IPS-15b (cell line): ENCODE results near the gene RAB6B.

ENCODE experiments used
- H3K27me3 ChIP-seq: one replicate; pipeline ENCODE4 v1.6.1; 2013; ENCODE audit warnings: low read length; ENCODE audit not compliant: control insufficient read depth, insufficient read depth
- H3K36me3 ChIP-seq: one replicate; pipeline ENCODE4 v1.6.1; 2013; ENCODE audit warnings: low read length; ENCODE audit not compliant: control insufficient read depth, insufficient read depth
- H3K4me1 ChIP-seq: one replicate; pipeline ENCODE4 v1.6.1; 2013; ENCODE audit warnings: mild to moderate bottlenecking, low read length; ENCODE audit not compliant: control insufficient read depth, insufficient read depth
- H3K4me3 ChIP-seq: one replicate; pipeline ENCODE4 v1.5.1; 2013; ENCODE audit warnings: low read depth, low read length
- H3K9ac ChIP-seq: one replicate; pipeline ENCODE4 v1.6.1; 2013; ENCODE audit warnings: low read depth, mild to moderate bottlenecking, low read length
- H3K9me3 ChIP-seq: one replicate; pipeline ENCODE4 v1.6.1; 2013; ENCODE audit warnings: mild to moderate bottlenecking, low read length; ENCODE audit not compliant: control insufficient read depth, insufficient read depth

Gene RAB6B

DNA sequence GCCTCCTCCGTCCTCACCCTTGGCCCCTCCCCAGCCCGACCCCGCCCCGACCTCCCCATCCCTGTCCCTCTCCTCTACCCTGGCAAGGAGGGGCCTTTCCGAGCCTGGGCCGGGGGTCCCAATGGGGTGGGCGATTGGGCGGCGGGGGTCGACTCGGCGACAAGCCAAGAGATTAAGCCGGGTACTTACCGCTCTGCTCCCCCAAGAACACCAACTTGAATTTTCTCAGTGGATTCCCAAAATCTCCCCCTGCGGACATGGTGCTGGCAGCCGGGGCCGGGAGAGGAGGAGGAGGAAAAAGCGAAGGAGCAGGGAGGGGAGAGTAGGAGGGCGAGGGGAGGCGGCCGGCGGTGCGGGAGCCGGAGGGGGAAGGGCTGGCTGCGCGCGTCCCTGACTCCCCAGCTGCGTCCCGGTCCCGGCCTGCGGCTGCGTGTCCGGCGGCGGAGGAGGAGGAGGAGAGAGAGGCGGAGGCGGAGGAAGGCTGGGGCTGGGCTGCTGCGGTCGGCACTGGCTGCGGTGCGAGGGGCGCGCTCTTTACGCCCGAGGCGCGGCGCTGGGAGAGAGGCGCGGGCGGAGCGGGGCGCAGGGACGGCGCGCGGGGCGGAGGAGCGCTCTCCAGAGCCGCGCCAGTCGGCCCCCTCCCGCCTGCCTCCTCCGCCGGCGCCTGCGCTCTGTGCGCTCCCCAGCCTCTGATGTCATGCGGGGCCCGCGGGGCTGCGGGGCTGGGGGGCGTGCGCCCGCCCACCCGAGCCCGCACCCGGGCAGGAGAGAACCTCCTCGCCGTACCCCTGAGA, at the start of gene RAB6B:
RAB6B (minus strand) TSS at position 675 of the 794 bp plus-strand sequence; CDS start at position 259, 416 bp downstream.
- Histone ChIP-seq H3K4me3 (peak within 1 kb of the TSS; percentile 77), H3K27me3 (peaks cover 25% of the 10 kb centered on the region), H3K36me3 (no peaks in the 10 kb centered on the region), H3K9ac (peak within 1 kb of the TSS; percentile 70), H3K4me1 (peaks cover 8% of the 10 kb centered on the region), H3K9me3 (no peaks in the 10 kb centered on the region)

- Histone ChIP-seq H3K4me3 (no peak overlapping the region), H3K36me3 (no peaks in the 10 kb centered on the region), H3K9me3 (no peaks in the 10 kb centered on the region), H3K27me3 (no peaks in the 10 kb centered on the region), H3K9ac (no peak overlapping the region), H3K4me1 (peaks cover 9% of the 10 kb centered on the region)
Measured at GRCh38 chr3:133944641-133945380, 49.1 kb upstream of the RAB6B start.

DNA sequence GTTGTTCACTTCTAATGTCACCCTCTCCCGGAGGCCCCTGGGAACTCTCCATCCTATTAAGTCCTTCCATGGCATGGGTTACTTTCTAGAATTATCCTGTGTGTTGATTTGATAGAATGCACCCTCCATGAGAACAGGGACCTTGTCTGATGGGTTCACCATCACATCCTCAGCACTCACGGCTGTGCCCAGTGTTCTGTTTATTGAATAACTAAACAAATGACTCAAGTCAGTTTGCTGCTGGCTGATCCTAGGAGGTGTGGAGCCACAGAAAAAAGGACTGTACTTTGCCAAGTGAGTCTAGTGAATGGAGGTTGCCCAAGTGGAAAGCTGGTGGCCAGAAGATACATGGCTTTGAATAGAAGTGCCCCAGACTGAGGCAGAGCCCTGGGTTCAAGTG, 48.5 kb upstream of the RAB6B start:
- Histone ChIP-seq H3K4me3 (no peak overlapping the region), H3K27me3 (no peaks in the 10 kb centered on the region), H3K36me3 (no peaks in the 10 kb centered on the region), H3K9me3 (no peaks in the 10 kb centered on the region), H3K9ac (no peak overlapping the region), H3K4me1 (peaks cover 8% of the 10 kb centered on the region)

DNA sequence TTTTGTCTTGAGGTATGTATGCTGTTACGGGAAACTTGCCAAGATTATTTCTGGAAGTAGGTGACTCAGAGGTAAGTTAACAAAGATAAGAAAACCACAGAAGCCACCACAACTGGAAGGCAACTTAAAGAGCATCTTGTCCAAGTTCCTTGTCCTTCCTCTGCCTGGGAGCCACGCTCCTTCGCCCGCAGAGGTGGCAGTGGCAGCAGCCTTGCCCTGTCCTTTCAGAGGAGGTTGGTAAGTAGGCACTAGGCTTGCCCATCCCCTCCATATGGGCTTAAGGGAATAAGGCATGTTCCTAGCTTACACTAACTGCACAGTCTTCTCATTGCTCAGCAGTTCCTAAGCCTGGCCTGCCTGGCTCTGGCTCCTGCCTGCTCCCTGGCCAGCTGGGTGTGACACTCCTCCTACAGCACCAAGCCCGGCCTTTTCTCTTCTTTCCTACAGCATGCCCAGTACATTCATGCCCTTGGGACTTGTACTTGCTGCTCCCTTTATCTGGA, 48.0 kb upstream of the RAB6B start:
- Histone ChIP-seq H3K9ac (no peak overlapping the region), H3K27me3 (no peaks in the 10 kb centered on the region), H3K9me3 (no peaks in the 10 kb centered on the region), H3K4me1 (peaks cover 5% of the 10 kb centered on the region), H3K36me3 (no peaks in the 10 kb centered on the region), H3K4me3 (no peak overlapping the region)

- Histone ChIP-seq H3K36me3 (no peaks in the 10 kb centered on the region), H3K27me3 (no peaks in the 10 kb centered on the region), H3K9me3 (no peaks in the 10 kb centered on the region), H3K4me1 (peaks cover 5% of the 10 kb centered on the region), H3K9ac (no peak overlapping the region), H3K4me3 (no peak overlapping the region)
Measured at GRCh38 chr3:133943031-133943535, 47.4 kb upstream of the RAB6B start.

DNA sequence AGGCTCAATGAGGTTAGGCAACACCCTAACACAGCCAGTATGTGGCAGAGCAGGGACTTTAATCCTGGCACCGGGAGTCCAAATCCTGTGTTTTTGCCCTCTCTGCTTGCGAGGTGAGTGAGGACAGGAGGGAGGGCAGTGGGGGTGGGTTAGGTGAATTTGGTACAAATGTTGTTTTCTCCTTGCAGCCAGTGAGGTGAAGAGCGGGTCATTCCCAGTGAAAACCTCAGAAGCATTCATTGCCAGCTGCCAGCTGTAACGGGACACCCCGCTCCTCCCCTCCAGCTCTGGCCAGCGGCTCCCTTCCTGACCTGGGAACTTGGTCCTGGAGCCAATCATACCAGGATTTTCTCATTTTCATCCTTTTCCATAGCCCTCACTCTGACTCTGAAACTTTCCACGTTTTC, 45.7 kb upstream of the RAB6B start:
- H3K27me3 ChIP-seq, result no peaks in the 10 kb centered on the region
- no peaks in the 10 kb centered on the region for H3K36me3 ChIP-seq
- H3K4me1 ChIP-seq, result peaks cover 5% of the 10 kb centered on the region
- no peaks in the 10 kb centered on the region for H3K9me3 ChIP-seq
- H3K9ac ChIP-seq, result no peak overlapping the region
- H3K4me3 ChIP-seq, result no peak overlapping the region

DNA sequence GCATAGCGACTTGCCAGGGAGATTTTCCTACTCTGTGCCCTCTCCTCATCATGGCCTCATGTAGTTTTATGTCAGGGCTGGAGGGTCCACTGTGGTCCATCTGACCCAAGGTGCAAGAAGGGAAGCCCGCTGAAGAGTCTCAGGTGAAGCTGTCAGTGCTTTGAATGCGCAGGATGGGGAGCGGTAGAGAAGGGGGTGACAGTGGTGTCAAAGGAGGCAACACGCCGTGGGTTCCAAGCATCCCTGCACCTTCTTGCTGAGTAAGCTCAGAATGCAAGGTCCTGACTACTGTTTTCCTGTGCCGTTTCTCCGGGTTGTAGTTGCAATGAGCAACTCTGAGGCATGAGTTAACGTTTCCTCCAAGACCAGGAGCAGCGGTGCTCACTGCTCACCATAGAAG, 44.9 kb upstream of the RAB6B start:
- Histone ChIP-seq H3K27me3 (no peaks in the 10 kb centered on the region), H3K9me3 (no peaks in the 10 kb centered on the region), H3K9ac (no peak overlapping the region), H3K4me1 (peaks cover 5% of the 10 kb centered on the region), H3K4me3 (no peak overlapping the region), H3K36me3 (no peaks in the 10 kb centered on the region)

DNA sequence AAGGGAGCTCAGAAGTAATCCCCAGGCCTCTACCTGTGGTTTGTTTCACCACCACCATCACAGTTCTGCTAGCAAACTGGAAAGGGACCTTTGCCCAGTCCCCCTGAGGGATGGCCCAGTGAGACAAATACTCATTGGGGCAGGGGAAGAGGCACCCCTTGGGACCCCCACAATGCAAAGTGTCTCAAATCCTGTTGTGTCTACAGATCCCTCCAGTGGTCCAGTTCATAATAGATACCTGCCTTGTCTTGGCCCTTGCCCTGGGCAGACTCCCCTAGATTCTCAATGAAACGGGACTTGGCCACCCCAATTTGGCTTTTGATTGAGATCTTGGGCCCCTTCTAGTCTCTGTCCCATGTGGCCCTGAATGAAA, 43.8 kb upstream of the RAB6B start:
- no peak overlapping the region for H3K9ac ChIP-seq
- H3K4me3 ChIP-seq, result no peak overlapping the region
- no peaks in the 10 kb centered on the region for H3K9me3 ChIP-seq
- H3K4me1 ChIP-seq, result peaks cover 5% of the 10 kb centered on the region
- no peaks in the 10 kb centered on the region for H3K36me3 ChIP-seq
- H3K27me3 ChIP-seq, result no peaks in the 10 kb centered on the region

- H3K4me3 ChIP-seq, result no peak overlapping the region
- H3K4me1 ChIP-seq, result peaks cover 5% of the 10 kb centered on the region
- no peaks in the 10 kb centered on the region for H3K9me3 ChIP-seq
- no peaks in the 10 kb centered on the region for H3K27me3 ChIP-seq
- H3K36me3 ChIP-seq, result no peaks in the 10 kb centered on the region
- H3K9ac ChIP-seq, result no peak overlapping the region
Measured at GRCh38 chr3:133938770-133939462, 43.2 kb upstream of the RAB6B start.

DNA sequence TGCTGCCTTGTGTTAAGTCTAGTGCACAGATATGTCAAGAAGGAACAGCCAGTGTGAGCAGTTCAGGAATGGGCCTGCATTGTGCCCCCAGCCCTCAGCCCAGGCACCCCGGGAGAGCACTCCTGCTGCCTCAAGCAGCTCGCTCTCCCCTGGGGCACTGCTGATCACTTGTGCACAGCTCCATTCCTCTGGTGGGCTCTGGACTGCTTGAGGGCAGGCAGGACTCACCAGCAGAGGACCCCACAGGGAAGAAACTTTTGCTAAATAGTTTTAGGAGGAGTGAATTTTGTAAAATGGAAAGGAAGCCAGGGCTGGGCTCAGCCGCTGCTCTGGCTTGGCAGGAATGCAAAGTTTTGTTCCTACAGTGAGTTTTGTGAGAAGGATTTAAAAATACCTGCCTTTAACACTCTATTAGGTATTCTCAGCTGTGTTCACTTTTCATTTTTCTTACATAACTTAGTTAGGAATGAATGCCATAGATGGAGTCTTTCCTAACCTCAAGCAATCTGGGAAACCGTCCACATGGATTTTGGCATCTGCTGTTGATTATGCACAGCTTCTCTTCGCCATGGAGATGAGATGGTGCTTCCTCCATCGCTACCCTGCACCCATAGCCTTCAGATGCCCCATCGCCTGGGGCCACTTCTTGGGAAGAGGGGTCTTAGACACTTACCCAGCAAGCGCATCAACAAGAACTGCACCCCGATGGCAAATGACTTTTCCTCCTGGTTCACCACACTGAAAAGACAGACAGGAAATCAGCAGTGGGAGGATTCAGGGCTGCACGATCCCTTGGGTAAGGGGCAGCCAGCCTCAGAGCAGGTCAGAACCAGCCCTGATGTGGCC, 42.3 kb upstream of the RAB6B start:
- Histone ChIP-seq H3K4me1 (peaks cover 5% of the 10 kb centered on the region), H3K4me3 (no peak overlapping the region), H3K9me3 (no peaks in the 10 kb centered on the region), H3K36me3 (no peaks in the 10 kb centered on the region), H3K27me3 (no peaks in the 10 kb centered on the region), H3K9ac (no peak overlapping the region)
